GM12891 (cell line): ENCODE data around the gene ANO7.

Source experiments
- DNase-seq: peaks from one replicate; pipeline ENCODE4 v3.0.0; 2011; ENCODE audit warnings: low spot score; ENCODE audit not compliant: insufficient read length
- FAIRE-seq: peaks from 2 replicates; lab custom pipeline; 2011; peaks lifted over from hg19 to GRCh38; lab: Jason Lieb, UNC
- PAX5 ChIP-seq: IDR thresholded peaks from 2 replicates; pipeline ENCODE4 v1.6.1; 2011; ENCODE audit warnings: low read length, moderate library complexity, mild to moderate bottlenecking; ENCODE audit not compliant: insufficient read depth, severe bottlenecking
- POLR2A ChIP-seq: IDR thresholded peaks from 2 replicates; pipeline ENCODE4 v1.6.1; 2011; ENCODE audit warnings: low read depth, low read length, control low read depth
- POLR2AphosphoS5 ChIP-seq: IDR thresholded peaks from 2 replicates; pipeline ENCODE4 v1.6.1; 2011; ENCODE audit warnings: low read depth, low read length, control low read depth
- POU2F2 ChIP-seq: IDR thresholded peaks from 2 replicates; pipeline ENCODE4 v1.6.1; 2011; ENCODE audit warnings: low read depth, mild to moderate bottlenecking, control low read depth, low read length, moderate library complexity
- SPI1 ChIP-seq: IDR thresholded peaks from 2 replicates; pipeline ENCODE4 v1.6.1; 2011; ENCODE audit warnings: low read depth, low read length, control low read depth
- TAF1 ChIP-seq: IDR thresholded peaks from 2 replicates; pipeline ENCODE4 v1.6.1; 2011; ENCODE audit warnings: low read depth, low read length, control low read depth

ANO7 gene

GRCh38 chr2:241198381-241199279, 10.2 kb downstream of the ANO7 start:
- no peak for DNase-seq
- no peak for FAIRE-seq
- TF ChIP-seq PAX5 = no peak
- TF ChIP-seq SPI1 = no peak

GRCh38 chr2:241199286-241199685, 10.8 kb downstream of the ANO7 start:
- no peak for FAIRE-seq

GRCh38 chr2:241199897-241200821, 11.7 kb downstream of the ANO7 start:
- TF ChIP-seq POU2F2 (no peak), POLR2AphosphoS5 (no peak), TAF1 (no peak), SPI1 (no peak), PAX5 (no peak), POLR2A (no peak)
- FAIRE-seq (no peak), DNase-seq (no peak)

More at GRCh38 chr2:241199286-241199685, 10.8 kb downstream of the ANO7 start:
- DNase-seq = no peak
- TF ChIP-seq PAX5 = no peak
- no peak for TF ChIP-seq POU2F2
- TF ChIP-seq TAF1 = no peak

GRCh38 chr2:241200822-241201395, 12.4 kb downstream of the ANO7 start:
- FAIRE-seq (no peak), DNase-seq (no peak)

GRCh38 chr2:241201445-241202267, 13.2 kb downstream of the ANO7 start:
- DNase-seq = no peak
- no peak for FAIRE-seq
- no peak for TF ChIP-seq POLR2A
- TF ChIP-seq POLR2AphosphoS5 = no peak
- TF ChIP-seq POU2F2 = no peak
- no peak for TF ChIP-seq SPI1
- TF ChIP-seq TAF1 = no peak
- TF ChIP-seq PAX5 = no peak

More at GRCh38 chr2:241200822-241201395, 12.4 kb downstream of the ANO7 start:
- TF ChIP-seq SPI1 = no peak
- TF ChIP-seq POU2F2 = no peak
- TF ChIP-seq TAF1 = no peak
- TF ChIP-seq POLR2AphosphoS5 = no peak
- TF ChIP-seq POLR2A = no peak
- TF ChIP-seq PAX5 = no peak

GRCh38 chr2:241202268-241202585, 13.8 kb downstream of the ANO7 start:
- no peak for TF ChIP-seq PAX5
- TF ChIP-seq TAF1 = no peak
- no peak for TF ChIP-seq POLR2A
- no peak for TF ChIP-seq POU2F2
- TF ChIP-seq SPI1 = no peak
- TF ChIP-seq POLR2AphosphoS5 = no peak
- DNase-seq (no peak), FAIRE-seq (no peak)

- DNase-seq (no peak), FAIRE-seq (no peak)
- no peak for TF ChIP-seq TAF1
- TF ChIP-seq SPI1 = no peak
- TF ChIP-seq POLR2AphosphoS5 = no peak
- no peak for TF ChIP-seq POLR2A
- no peak for TF ChIP-seq POU2F2
- TF ChIP-seq PAX5 = no peak
Observed at GRCh38 chr2:241202681-241203080, 14.2 kb downstream of the ANO7 start.

- no peak for DNase-seq
- FAIRE-seq = no peak
- TF ChIP-seq SPI1 = no peak
- no peak for TF ChIP-seq TAF1
- no peak for TF ChIP-seq PAX5
- TF ChIP-seq POLR2A = no peak
- TF ChIP-seq POU2F2 = no peak
- TF ChIP-seq POLR2AphosphoS5 = no peak
Observed at GRCh38 chr2:241203218-241204009, 14.9 kb downstream of the ANO7 start.

- DNase-seq (no peak), FAIRE-seq (no peak)
- TF ChIP-seq TAF1 = no peak
- TF ChIP-seq POU2F2 = no peak
- no peak for TF ChIP-seq POLR2AphosphoS5
- TF ChIP-seq SPI1 = no peak
- no peak for TF ChIP-seq PAX5
- TF ChIP-seq POLR2A = no peak
Observed at GRCh38 chr2:241204010-241204384, 15.5 kb downstream of the ANO7 start.
